Effector CD4-positive, alpha-beta T cell (primary cell): ENCODE measurements around the gene SLC9B2.

Experiments
- DNase-seq: peaks from one replicate; pipeline ENCODE4 v3.0.0-alpha.2; 2020
- total RNA-seq: gene quantifications from one replicate; lab custom pipeline; 2026; lab: John Stamatoyannopoulos, UW

Gene SLC9B2
- total RNA-seq: 16.9 reads per million, percentile 43 among the genes with 10 or more reads in this experiment

GRCh38 chr4:103076747-103077347 is at the start of gene SLC9B2:
Gene SLC9B2, minus strand, starts transcription at chr4:103076761. Its CDS starts 9,211 bp downstream, at chr4:103067550.
- no peak for DNase-seq

- DNase-seq: no peak
These were observed 49.6 kb upstream of the SLC9B2 start for GRCh38 chr4:103126126-103126525.

GRCh38 chr4:103123114-103123513 is 46.6 kb upstream of the SLC9B2 start:
- no peak for DNase-seq

GRCh38 chr4:103118166-103118565 is 41.6 kb upstream of the SLC9B2 start:
- DNase-seq: no peak

- no peak for DNase-seq
These were observed 35.0 kb upstream of the SLC9B2 start for GRCh38 chr4:103111598-103111997.

- DNase-seq: no peak
These were observed 32.0 kb upstream of the SLC9B2 start for GRCh38 chr4:103108542-103108941.

GRCh38 chr4:103105558-103106356 is 29.2 kb upstream of the SLC9B2 start:
- DNase-seq: no peak

GRCh38 chr4:103104886-103105285 is 28.3 kb upstream of the SLC9B2 start:
- no peak for DNase-seq

GRCh38 chr4:103100691-103101090 is 24.1 kb upstream of the SLC9B2 start:
- no peak for DNase-seq

- peak; percentile 48 for DNase-seq
These were observed 23.3 kb upstream of the SLC9B2 start, which contains the start of gene BDH2 for GRCh38 chr4:103099691-103100392. Gene BDH2, minus strand, starts transcription at chr4:103099834. Its CDS starts 3,580 bp downstream, at chr4:103096254.

- DNase-seq: no peak
These were observed 22.3 kb upstream of the SLC9B2 start for GRCh38 chr4:103098756-103099440.

- no peak for DNase-seq
These were observed 21.8 kb upstream of the SLC9B2 start for GRCh38 chr4:103098341-103098740.

- DNase-seq: no peak
These were observed 20.6 kb upstream of the SLC9B2 start for GRCh38 chr4:103097112-103097511.

GRCh38 chr4:103095080-103095479 is 18.5 kb upstream of the SLC9B2 start:
- DNase-seq: no peak

GRCh38 chr4:103092245-103092644 is 15.7 kb upstream of the SLC9B2 start:
- DNase-seq: no peak

- peak; percentile 22 for DNase-seq
These were observed 15.2 kb upstream of the SLC9B2 start for GRCh38 chr4:103091601-103092223.

GRCh38 chr4:103089481-103089880 is 12.9 kb upstream of the SLC9B2 start:
- DNase-seq: no peak

GRCh38 chr4:103086551-103086950 is 10.0 kb upstream of the SLC9B2 start:
- DNase-seq: no peak

GRCh38 chr4:103085555-103086196 is 9.1 kb upstream of the SLC9B2 start:
- DNase-seq: no peak

GRCh38 chr4:103079621-103080020 is 3.1 kb upstream of the SLC9B2 start:
- DNase-seq: no peak

- DNase-seq: peak; percentile 35
These were observed 441 bp downstream of the SLC9B2 start for GRCh38 chr4:103075894-103076746.
